Endometrial microvascular endothelial cells (primary cell): ENCODE measurements around the gene PYCARD. TPM values are rescaled to one million over a fixed set of nuclear protein-coding genes. Genes with fewer than 3 reads are reported as not detected.

Source experiments
- in situ Hi-C: cut with HindIII; loops from 2 replicates; pipeline ENCODE4 v1.10.0; 2017; ENCODE audit warnings: low sequenced_read_pairs, low pct_unique_long_range_greater_than_20kb; ENCODE audit errors: inconsistent ontology term
- total RNA-seq: library from RNA; depleted of rRNA; stranded (reverse); fragments of >200 nt; gene quantifications from one replicate; pipeline ENCODE4 v1.2.3, GENCODE V29; 2015; ENCODE audit errors: inconsistent ontology term

Gene PYCARD
- total RNA-seq, 1 donor from 2014 or later, result 21.2 TPM

DNA sequence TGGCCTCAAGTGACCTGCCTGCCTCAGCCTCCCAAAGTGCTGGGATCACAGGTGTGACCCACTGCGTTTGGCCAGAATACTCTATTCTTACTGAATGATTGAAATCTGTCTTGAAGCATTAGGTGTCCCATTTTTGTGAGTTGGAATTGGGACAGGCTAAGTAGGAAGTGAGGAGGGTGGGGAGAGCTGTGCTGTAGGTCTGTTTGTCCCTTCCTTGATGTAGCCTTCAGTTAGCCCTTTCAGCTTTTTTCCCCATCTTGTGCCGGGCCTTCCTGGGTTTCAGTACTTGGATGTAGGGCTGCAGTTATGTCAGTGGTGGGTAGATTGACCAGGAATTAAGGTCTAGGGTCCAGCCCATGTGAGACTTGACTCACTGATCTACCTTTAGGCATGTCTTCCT is 8.7 kb downstream of the PYCARD start:
- in situ Hi-C loops, result no loop called here

- in situ Hi-C loops, result no loop called here
Observed at GRCh38 chr16:31192856-31193642, 9.5 kb downstream of the PYCARD start.

DNA sequence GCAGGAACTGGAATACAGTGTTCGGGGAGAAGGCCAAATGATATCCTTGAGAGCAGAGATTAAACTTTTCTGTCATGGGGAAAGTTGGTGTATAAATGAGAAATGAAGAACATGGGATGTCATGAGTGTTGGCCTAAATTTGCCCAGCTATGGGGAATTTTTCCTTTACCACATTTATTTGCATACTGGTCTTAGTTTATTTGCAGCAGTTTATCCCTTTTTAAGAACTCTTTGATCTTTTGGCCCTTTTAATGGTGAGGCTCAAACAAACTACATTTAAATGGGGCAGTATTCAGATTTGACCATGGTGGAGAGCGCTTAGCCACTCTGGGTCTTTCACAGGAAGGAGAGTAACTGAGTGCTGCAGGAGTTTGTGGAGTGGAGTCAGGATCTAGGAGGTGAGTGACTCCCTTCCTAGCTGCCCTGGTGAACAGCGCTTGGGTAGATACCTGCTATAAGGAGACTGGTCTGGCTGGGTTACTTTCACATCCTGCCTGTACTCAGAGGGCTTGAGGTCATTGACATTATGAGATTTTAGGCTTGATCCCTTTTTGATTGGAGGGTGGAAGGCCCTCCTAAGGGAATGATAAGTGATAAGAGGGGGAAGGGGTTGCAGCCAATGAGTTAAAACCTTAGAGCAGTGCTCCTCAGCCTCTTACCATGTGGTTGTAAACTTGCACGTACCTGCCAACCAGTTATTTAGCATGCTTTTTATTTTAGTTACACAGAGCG is 10.7 kb downstream of the PYCARD start:
- in situ Hi-C loops, result no loop called here

GRCh38 chr16:31190818-31191444 is 11.6 kb downstream of the PYCARD start:
- in situ Hi-C loops, result no loop called here

DNA sequence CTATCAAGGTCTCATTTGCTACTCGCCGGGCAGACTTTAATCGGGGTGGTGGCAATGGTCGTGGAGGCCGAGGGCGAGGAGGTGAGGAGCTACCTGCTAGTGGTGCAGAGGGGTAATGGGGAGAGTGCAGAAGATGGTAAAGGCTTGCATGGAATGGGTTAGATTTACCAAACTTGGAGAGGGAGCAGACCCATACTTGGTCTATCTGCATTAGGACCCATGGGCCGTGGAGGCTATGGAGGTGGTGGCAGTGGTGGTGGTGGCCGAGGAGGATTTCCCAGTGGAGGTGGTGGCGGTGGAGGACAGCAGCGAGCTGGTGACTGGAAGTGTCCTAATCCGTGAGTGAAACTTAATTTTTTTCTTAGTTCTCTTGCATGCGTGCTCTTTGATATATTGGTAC is 12.5 kb downstream of the PYCARD start:
- in situ Hi-C loops, result no loop called here

DNA sequence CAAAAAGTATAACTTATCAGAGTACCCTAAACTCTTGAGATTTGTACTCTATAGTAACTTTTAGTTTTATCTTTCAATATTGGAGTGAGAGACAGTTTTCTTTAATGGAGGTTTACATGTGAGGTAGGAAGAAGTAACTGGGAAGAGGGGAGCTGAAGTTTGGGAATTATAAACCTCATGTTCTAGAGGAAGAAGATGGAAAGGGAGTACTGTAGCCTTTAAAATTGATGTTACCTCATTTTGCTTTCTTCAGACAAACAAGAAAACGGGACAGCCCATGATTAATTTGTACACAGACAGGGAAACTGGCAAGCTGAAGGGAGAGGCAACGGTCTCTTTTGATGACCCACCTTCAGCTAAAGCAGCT is 13.2 kb downstream of the PYCARD start:
- in situ Hi-C loops, result no loop called here

DNA sequence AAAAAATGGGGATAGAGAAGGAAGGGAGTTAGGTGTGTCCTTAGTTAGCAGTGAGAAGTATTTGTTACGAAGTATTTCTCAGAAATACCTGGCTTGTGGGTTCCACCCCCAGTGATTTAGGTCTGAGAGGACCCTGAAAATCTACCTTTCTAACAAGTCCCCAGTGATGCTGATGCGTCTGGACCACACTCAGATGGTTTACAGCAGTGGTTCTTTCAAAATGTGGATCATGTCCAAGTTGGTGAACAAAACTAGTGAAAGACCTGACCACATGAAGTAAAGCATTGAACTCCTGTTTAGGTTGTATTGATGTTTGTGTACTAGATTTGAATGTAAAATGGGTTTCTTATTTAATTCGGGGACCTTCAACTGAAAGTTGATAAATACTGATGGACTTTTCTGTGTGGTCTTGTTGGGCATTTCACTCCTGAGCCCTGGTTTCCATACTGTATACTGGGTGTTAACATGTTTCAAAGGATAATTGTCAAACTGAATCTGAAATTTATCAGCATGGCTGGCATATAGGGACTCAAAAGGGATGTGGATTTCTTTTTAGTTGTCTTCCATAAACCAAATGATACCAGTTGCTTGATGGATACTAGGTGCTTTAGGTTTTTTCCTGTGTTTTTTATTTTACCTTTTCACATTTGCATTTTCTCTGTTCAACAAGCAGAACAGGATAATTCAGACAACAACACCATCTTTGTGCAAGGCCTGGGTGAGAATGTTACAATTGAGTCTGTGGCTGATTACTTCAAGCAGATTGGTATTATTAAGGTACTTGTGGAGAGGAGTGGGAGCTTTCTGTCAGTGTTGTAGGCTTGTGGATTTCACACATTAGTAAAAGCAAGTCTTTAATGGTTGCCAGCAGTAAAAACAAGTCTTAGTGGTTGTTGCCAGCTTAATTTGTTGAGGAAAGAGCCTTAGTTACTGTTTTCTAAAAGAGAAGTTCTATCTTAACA is 13.8 kb downstream of the PYCARD start:
- in situ Hi-C loops, result no loop called here

DNA sequence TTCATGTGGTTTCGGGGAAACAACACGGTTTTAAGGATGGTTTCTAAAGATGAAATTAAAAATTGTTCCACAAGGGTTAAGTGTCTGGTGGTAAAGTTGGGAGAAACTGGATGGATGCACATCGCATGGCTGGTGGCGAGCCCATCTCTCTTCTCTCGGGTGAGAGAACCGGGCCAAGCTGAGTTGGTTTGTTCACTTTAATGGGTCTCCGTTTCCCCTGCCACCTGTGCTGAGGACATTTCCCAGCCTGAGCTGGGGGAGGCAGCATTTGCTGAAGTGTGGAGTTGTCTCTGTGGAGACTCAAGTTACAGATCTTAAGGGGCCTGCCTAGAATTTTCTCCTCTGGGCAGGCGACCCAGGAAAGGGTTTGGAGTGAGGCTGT is 14.8 kb downstream of the PYCARD start:
- in situ Hi-C loops, result no loop called here

DNA sequence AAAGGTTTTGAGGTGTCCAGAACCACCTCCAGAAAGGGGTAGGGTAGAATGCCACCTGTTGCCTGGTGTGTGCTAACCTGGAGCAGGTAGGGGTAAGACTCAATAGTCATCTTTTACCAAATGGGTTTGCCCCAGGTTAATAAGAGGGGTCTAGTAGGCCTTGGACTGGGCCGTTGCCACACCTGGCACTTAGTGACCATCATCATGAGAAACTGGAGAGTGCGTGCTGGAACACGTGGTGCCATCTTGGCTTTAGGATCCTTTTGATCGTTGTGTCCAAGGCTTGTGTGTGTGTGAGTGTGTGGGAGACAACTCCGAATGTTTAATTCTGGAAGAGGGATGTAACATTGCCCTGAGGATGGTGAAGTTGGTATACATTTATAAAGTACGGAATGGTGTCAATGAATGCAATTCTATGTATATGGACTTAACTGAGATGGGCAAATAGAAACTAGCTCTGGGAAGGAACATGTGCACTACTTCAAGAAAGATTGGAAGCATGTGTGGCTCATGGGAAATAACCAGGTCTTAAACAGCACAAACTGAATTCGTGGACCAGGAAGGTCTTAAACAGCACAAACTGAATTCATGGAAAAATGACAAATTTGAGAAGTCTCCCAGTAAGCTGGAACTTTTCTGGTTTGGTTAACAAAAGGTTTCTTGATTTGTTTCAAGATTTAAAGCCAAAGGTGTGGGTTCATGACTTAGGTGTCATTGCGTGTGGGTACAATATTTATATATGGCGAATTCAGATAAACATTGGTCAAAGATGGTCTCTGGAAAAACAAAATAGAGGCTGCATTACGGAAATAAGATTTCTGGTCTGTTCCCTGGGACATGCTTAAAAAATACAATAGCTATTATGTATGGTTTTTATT is 15.4 kb downstream of the PYCARD start:
- in situ Hi-C loops, result no loop called here

- in situ Hi-C loops, result no loop called here
Observed at GRCh38 chr16:31186176-31186575, 16.4 kb downstream of the PYCARD start.

- in situ Hi-C loops, result no loop called here
Observed at GRCh38 chr16:31185339-31185738, 17.2 kb downstream of the PYCARD start.

- in situ Hi-C loops, result no loop called here
Observed at GRCh38 chr16:31184888-31185287, 17.7 kb downstream of the PYCARD start.

DNA sequence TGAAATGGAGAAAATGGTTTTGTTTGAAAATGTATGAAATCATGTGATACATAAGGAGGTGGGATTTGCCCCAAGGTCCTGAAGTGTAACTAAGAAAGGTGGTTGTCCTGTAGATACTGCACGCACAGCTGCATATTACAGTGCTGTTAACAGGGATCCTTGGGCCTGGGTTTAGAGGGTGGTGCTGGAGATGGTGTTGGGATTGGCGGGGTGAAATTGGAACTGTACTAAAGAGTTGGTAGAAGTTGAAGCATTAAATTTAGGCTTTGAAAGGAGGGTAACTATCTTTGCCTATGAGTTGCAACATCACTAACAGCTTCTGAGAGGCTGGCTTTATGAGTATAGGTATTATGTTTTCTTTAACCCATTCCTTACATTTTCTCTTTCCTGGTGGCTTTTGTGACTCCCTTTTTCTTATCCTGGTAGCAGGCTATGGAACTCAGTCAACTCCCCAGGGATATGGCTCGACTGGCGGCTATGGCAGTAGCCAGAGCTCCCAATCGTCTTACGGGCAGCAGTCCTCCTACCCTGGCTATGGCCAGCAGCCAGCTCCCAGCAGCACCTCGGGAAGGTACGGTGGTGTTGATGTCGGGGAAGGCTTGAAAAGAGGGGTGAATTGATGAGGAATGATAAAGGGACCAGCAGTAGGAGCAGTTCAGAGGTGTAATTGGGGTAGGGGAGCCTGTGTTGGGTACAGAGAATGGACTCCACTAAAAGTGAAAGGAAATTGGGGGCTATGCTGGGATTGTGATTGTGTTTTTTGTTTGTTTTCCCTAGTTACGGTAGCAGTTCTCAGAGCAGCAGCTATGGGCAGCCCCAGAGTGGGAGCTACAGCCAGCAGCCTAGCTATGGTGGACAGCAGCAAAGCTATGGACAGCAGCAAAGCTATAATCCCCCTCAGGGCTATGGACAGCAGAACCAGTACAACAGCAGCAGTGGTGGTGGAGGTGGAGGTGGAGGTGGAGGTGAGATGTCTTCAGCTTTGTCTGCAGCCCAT is 18.8 kb downstream of the PYCARD start:
- in situ Hi-C loops, result no loop called here

- in situ Hi-C loops, result no loop called here
Observed at GRCh38 chr16:31182391-31182790, 20.2 kb downstream of the PYCARD start.

DNA sequence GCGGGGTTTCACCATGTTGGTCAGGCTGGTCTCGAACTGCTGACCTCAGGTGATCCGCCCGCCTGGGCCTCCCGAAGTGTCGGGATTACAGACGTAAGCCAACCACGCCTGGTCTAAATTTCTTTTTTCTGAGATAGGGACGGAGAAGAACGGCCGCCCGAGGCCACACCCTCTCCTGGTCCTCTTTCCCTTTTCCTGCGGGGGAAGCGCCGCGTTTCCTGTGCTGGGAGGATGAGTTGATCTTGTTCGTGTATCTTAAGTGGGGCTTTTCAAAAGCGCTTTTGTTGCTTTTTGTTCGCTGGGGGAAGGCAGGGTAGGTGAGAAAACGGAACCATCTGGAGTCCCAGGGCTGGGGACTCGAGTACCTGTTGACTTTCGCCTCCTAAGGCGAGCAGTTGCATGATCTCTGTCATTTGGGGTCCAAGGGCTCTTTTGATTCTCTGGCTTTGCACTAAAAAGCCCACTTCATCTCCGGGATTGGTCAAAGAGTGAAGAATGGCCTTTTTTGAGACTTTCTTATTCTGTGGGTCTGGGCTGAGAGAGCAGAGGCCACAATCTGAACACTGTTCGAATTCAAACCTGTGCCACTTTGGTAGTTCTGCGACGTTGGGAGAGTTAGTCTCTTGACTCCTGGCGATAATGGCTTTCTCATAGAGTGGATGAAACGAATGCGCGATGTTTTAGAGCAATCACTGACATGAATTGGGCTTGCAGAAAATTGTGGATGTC is 21.3 kb downstream of the PYCARD start:
- in situ Hi-C loops, result no loop called here

- in situ Hi-C loops, result no loop called here
Observed at GRCh38 chr16:31179747-31180459, 22.7 kb downstream of the PYCARD start, which contains the start of gene FUS. Gene FUS (plus strand): TSS chr16:31180139. CDS start chr16:31180215, 76 bp downstream.
